GM21737 (cell line): ENCODE measurements around the gene SAXO2.
"Not testable (repeated sequence)": the region's sequence is repeated elsewhere in the genome, so short reads cannot be mapped to it uniquely, and the experiment has no call there.

Experiments used
- ATAC-seq: cut with Tn5 transposase; IDR thresholded peaks from one replicate; pipeline ENCODE4 v1.9.1; 2021; ENCODE audit warnings: mild to moderate bottlenecking, moderate library complexity; ENCODE audit not compliant: unreplicated experiment

SAXO2 gene, protein sequence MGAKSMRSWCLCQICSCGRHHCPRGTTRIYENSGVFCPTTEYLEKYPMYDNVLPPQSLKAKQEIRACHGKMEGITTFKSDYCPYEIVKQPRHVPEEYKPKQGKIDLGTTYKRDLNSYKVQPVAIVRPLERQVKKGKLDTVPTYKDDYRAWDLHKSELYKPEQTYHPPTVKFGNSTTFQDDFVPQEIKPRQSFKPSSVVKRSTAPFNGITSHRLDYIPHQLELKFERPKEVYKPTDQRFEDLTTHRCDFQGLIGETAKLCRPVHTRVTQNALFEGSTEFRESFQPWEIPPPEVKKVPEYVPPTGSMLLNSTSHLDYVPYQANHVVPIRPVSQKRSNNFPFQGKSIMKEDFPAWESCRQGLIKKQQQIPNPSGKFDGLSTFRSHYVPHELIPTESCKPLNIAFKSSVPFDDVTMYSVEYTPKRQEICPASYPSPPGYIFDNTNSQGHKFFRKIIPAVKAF

DNA sequence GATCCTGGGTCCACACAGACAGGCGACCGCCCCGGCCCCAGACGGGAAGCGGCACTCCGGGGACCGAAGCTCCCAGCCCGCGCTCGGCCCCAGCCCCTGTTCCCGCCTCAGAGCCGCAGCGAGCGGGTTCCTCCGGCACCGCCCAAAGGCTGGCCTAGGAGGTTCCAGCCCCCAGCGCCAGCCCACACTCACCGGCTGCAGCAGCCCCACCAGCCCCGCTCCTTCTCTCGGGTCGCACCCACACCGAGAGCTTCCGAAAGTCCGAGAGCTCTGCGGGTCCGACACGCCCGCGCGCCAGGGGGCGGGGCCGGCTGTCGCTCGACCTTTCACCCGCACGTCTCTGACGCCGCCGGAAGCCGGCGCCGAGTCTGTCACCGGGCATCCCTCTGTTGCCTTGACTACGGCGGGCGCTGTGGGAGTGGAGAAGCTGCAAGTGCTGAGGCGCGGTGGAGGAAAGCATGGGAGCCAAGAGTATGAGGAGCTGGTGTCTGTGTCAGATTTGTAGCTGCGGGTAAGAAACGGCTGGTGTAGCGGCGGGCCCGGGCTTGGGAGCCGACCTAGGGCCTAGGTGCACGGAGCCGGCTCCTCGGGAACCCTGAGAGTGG, at the start of gene SAXO2, which contains the start of gene EFL1:
SAXO2 (plus strand) TSS at position 397 of the 605 bp plus-strand sequence; CDS start at position 459, 62 bp downstream.
EFL1 (minus strand) TSS at position 313 of the 605 bp plus-strand sequence. CDS start 956 bp downstream, outside the sequence.
- ATAC-seq = peak; percentile 96

DNA sequence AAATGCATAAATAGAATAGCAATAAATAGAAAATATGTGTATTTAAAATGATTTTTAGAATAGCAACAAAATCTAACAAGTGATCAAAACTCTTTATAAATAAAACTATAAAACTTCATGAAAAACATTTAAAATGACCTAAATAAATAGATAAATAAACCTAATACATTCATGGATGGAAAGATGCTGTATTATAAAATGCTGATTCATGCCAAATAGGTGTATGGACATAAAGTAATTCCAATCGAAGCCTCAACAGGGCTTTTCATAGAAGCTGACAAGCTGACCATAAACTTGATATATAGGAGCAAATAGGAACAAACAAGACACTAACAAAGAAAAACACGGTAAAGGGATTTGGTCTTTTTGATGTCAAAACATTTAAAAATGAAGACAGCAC, 46.5 kb upstream of the SAXO2 start:
- not testable (repeated sequence) for ATAC-seq

DNA sequence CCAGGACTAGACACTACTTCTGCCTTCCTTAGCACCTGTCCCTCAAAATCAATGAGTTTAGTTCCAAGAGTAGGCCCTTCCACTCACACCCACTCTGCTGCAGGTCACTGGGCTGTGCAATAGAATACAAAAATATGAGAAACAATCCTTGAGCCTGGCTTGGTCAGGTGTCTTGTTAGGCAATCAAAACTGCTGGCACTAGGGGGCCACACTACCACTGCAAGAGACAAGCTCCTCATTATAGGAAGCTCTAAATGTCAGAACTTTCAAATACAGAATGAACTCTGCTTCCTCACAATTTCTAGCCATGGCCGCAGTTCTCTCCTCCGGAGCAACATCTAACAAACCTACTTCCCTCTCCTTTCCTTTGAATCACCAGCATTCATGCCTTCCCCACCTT, 41.1 kb upstream of the SAXO2 start:
- ATAC-seq = not testable (repeated sequence)

DNA sequence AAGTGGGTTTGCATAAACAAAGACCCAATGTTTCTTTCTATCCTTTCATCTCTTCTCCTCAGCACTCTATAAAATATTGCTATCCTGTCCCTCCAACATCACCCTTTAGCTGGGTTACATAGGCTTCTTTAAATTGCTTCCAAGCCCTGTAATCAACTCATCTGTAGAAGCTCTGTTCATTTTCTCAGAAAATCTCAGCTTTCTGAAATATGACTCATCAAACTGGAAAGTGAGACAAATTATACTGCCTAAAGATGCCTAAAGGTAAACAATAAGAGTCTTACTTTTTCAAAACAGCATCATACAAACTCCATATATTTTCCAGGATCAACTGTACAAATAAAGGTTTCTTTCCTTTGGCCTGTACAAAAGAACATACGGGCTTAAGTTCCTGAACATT, 33.9 kb upstream of the SAXO2 start:
- ATAC-seq = no peak

DNA sequence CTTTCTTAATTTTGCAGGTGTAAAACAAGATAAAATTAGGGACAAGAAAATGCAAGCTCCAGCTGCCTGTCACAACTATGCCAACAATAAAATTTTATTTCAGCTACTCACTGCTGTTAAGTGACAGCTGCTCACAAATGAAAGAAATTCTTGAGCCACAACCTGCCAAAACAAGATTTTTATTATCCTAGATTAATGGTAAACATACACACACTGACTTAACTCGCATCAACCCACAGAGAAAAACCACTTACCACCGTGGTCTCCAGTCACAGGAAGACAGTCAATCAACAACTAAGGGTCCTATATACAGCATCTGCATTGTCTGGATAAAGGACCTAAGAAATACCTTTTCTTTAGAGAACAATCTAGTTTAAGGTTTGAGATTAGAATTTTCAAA, 31.4 kb upstream of the SAXO2 start:
- ATAC-seq = no peak

DNA sequence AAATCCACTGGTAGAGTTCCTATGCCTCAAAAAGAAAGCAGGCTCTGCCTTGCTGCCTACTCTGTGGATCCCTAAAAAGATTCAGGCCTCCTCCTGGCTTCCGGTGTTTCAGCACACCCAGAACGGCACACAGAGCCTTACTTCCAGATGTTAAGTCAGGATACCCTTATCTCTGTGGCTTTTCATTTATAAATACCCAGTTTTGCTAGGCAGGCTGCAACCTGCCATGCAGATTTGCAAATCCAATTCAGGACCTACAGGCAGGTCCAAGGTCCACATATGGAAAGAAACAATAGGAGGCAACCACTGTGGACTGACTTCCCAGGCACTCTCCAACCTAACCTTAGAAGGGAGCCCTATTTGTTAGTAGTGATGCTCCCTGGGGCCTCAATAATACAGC, 30.8 kb upstream of the SAXO2 start:
- ATAC-seq = no peak

DNA sequence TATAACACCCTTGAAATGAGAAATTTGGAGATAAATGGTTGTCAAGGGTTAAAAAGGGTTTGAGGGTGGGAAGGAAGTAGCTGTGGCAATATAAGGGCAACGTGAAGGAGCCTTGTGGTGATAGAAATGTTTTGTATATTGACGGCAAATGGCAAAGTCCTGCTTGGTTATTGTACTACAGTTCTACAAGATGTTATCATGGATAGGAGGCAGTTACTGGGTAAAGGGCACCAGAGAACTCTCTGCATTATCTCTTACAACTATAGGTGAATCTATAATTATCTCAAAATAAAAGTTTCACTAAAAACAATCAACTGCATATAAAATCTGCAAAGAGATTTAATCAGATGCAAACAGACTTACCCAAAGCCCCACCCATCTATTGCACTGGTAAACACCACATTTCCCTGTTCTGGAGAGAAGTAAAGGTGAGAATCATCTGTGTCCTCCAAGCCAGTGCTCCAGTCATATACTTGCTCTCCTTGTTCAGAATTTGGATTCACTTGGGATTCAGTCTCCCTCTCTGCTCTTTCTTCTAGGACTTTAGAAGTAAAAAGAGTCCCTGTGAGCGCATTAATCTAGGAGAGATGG, 24.6 kb upstream of the SAXO2 start:
- not testable (repeated sequence) for ATAC-seq

DNA sequence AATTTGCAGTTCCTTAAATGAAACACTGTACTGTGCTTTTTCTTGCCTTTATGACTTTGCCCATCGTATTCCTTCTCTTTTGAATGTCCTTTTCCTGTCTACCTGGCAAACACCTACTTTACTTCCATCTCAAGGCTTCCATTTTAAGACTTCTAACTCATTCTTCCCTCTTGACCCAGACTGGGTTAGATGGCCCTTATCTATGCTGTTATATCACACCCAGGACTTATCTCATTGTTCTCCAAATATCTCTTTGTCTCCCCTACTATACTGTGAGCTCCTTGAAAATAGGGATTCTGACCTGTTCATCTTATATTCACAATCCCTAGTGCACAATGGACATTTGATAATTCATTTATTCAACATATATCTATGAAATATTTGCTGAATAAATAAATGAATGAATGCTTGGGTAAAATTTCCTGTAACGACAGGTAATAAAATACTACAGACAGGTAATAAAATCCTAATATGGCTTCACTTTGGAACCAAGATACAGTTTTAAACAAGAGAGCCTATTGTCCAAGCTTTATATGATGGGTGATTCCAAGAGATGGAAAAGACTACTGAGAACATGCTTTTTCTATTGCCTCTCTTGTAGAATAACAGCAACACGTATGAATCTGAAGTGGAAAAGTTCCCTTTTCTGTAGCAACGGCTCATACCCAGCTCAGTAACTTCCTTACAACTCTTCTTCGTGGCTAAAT, 22.8 kb upstream of the SAXO2 start:
- ATAC-seq = no peak

DNA sequence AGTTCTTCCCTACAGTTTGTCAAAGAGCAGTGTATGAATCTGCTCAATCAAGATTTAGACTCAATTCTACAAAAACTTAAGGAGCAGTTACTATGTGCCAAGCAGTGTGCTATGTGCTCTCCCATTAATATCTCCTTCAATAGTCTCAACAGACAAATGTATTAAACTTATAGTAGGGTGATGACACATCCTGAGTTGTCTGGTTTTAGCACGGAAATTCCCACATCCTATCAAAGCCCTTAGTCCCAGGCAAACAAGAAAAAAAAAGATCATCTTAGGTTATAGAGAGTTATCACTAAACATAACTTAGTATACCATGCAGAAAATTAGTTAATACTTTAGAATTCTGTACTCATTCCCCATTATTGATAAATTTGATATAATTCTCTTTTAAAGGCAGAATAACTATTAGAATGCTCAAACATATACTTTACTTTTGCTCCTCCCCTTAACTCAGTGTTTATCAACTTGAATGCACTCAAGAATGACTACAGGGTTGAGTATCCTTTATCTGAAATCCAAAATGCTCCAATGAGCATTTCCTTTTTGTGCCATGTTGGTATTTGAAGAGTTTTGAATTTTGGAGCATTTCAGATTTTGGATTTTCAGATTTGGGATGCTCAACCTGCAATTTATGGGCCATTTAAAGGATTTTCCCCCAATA, 20.6 kb upstream of the SAXO2 start:
- not testable (repeated sequence) for ATAC-seq

DNA sequence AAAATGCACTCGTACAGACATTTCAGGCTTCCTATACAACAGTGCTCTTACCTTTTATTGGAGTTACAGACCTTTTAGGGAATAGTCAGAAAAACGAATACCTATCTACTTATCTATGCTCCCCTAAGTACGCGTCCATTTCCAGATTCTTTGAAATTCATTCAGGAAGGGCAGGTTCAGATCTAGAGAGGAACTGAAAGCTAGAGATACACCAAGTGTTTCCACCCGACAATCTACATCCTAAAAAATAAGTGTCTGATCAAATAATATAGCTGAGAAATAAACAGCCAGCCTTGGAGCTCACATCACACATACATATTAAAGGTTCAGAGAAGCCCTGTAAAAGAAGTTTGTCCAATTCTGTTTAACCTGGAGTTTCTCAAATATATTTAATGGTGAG, 19.0 kb upstream of the SAXO2 start:
- ATAC-seq = not testable (repeated sequence)

DNA sequence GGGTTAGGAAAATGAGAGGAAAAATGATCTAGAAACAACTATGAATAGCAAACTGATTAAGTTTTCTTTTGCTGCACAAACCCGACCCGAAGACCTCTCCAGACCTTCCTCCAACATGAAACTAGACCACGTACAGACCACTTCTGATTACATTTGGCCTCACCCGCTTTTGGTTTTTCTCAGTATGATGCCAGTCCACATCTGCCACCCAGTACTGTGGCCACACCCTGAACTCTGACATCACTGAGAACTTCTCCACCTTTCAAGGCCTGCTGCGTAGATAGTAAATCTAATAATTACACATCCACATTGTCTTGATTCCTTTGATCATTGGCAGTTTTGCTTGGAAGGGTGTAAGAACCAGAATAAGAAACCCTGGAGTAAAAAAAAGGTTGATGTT, 16.7 kb upstream of the SAXO2 start:
- not testable (repeated sequence) for ATAC-seq

DNA sequence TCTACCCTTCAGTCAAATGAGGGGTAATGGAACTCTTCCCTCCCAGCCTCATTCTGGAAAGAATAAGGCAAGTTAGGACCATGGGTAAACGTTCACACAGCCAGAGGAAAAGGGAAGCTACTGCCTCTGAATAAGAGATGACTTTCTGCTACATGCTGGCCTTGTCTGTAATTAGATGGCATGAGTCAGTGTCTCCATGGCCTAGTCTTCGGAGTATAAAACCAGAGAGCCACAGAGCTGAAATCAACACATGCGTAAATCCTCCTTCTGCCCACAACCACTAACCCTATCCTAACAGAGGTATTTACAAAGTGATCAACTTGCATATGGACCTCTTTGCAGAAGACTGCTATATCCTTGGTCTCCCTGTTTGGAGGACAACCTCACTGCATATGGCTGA, 14.4 kb upstream of the SAXO2 start:
- not testable (repeated sequence) for ATAC-seq

DNA sequence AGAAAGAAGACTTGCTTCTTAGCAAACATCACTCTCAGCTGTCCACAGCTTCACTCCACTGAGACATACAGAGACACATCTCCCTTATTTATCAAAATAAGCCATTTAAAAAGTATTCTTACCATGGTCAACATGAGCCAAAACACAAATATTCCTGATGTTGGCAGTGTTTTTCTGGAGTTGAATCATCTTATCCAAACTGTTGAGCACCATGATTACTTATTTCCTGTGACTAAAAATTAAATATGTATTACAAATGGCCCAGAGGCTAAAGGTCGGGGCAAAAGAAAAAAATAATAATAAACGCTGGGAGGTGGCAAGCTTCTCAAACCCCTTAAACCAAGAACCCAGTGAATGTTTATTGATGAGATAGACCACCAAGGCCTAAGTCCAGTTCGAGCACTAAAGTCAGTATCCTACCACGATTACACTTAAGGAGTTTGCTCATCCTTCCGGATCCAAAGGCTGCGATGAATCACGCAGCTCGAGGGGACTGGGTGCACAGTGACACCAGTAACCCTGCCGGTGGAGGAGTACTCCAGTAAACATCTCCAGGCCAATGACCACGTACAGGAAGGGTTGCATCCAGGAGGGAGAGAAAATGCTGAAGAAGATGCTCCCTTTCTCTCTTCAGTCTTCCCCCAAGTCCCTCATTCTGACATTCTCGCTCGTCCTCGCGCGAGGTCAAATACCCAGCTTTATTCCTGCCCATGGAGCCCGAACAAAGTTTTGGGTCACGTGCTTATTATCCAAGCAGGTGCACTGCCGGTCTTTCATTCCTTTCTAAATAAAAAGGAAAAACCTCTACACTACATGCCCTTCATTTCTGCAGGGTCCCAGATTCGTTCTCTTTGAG, 824 bp upstream of the SAXO2 start:
- ATAC-seq = peak; percentile 19

DNA sequence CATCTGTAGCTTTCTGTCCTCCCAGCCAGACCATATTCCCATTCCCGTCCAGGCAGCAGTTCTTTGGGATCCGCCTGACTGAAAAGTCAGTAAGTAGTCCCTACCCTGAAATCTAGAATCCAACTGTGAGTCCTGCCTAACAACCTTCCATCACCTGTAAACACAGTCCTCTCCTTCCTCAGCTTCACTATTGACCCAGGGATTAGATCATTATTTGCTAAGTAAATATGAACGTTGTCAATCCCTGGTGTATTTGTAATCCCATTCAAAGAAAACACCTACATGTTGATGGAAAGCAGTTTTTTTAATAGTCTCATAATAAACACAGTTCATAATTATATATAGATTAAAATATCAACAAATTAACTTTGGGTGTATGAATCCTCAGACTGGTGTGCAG, 732 bp downstream of the SAXO2 start:
- no peak for ATAC-seq

DNA sequence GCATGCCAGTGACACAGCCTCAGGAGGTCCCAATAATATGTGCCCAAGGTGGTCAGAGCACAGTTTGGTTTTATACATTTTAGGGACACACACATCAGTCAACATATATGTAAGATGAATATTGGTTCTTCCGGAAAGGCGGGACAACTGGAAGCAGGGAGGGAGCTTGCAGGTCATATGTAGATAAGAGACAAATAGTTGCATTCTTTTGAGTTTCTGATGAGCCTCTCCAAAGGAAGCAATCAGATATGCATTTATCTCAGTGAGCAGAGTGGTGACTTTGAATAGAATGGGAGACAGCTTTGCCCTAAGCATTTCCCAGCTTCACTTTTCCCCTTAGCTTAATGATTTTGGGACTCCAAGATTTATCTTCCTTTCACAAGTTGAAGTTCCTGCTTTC, 4.5 kb downstream of the SAXO2 start:
- not testable (repeated sequence) for ATAC-seq

DNA sequence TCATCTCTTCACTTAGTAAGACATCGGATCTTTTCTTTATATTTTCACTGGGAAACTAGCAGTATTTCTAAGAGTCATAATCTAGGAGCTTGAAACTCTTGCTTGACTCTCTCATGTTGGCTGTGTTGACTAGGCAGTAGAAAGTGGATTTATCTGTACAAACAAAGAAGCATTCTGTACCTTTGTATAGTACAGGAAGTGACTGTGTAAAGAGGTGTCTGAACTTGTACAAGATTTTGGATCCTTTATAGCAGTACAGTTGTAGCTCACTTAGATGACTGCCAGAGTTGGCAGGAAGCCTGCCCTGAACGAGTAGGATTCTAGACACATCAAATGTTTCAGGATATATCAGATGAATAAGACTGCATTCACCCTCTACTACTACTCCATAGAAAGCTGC, 5.8 kb downstream of the SAXO2 start:
- not testable (repeated sequence) for ATAC-seq

DNA sequence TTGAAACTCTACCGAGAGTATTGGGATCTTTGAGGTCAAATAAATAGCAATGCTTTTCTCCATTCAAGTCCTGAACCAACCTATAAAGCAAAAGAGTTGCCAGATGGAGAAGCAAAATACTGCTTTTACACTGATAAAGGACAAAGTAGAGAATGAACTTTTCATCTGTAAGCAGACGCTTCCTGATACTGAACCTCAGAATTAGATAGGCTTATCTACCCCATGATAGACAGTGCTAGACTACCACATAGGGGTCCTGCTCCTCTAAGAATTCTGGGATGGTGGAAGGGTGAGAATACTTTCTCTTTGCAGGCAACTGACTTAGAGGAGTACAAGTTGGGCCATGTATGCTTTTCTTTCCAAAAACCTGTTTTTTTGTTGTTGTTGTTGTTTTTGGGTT, 9.5 kb downstream of the SAXO2 start:
- no peak for ATAC-seq

DNA sequence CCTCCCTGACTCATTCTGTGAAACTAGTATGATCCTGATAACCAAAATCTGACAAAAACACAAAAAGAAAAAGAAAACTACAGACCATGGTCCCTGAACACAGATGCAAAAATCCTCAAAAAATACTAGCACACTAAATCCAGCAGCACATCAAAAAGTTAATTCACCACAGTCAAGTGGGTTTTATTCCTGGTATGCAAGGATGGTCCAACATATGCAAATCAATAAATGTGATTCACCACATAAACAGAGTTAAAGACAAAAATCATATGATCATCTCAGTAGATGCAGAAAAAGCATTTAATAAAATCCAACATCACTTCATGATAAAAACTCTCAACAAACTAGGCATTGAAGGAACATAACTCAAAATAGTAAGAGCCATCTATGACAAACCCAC, 12.8 kb downstream of the SAXO2 start:
- no peak for ATAC-seq

DNA sequence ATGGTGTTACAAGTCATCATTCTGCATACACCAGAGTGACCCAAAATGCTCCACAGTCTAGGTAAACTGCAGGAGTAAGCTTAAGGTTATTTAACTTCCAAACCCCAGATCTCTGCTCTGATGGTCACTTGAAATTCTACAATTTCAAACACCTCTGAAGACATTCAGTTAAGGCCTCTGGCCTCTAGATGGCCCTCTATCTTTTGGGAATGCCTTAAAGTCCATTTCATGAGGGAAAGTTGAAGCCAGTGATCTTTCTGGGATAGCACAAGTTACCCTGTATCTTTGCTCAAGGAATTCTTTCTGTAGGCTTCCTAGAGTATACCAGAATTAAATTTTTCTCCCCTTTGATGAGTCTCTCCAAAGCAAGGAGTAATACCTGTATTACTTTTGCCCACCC, 18.7 kb downstream of the SAXO2 start:
- ATAC-seq = not testable (repeated sequence)

DNA sequence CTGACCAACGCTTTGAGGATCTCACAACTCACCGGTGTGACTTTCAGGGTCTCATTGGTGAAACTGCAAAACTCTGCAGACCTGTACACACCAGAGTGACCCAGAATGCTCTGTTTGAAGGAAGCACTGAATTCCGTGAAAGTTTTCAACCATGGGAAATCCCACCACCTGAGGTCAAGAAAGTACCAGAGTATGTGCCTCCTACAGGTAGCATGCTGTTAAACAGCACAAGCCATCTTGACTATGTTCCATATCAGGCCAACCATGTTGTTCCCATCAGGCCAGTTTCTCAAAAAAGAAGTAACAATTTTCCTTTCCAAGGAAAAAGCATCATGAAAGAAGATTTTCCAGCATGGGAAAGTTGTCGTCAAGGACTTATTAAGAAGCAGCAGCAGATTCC, 19.8 kb downstream of the SAXO2 start:
- ATAC-seq = not testable (repeated sequence)
